ENCODE results near the gene ZNF782. TPM values are rescaled to one million over a fixed set of nuclear protein-coding genes. Genes with fewer than 3 reads are reported as not detected.

ZNF782 gene
- 1.5 to 2.6 TPM (median 1.8 TPM) in 5 replicates for total RNA-seq (2022; extraction: Qiagen RNA extraction)

DNA sequence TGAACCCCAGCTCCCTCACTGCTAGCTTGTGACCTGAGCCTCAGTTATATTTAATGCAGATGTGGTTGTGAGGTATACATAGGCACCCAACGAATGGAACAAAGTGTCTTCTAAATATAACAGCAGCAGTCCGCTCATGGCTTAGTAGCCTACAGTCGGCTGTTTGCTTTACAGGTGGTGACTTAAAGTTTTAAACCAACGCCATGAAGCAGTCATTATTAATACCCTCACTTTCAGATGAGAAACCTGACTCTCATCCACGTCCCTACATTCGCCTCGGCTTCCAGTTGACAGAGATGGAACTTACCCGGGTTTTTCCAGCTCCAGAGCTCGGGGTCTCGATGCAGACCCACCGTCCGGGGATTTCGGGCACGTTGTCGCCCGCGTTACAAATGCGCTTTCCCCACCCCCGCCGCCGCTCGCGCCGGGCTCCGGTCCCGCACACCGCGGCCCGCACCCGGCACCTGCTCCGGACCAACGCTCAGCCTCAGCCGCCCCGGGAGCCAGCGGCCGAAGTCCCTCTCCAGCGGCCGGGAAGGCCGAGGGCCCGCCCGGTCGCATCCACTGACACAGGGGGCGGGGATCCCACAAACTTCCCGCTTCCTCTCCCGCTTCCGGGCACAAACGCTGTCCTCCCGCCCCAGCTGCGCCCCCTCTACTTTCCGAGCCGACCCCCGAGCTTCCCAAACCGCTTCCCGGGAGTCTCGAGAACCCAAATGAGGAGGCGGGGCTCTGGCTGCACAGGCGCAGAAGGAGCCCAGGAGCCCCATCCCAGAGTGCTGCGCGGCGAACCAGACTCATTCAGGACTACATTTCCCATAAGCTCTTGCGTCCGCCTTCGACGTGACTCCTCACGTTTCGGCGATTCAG is at the start of gene ZNF782:
Gene ZNF782 (minus strand): TSS at position 734 of the 870 bp plus-strand sequence. CDS start 2,553 bp downstream, outside the sequence.

Other genes starting within 250 kb of the ZNF782 start
- 12.6 to 14.8 TPM (median 13.4 TPM) in 5 replicates for gene CDC14B, start 234.7 kb downstream of the ZNF782 start, total RNA-seq (2022; extraction: Qiagen RNA extraction)
- 16.3 to 18.3 TPM (median 17.0 TPM) in 5 replicates for gene PRXL2C, start 199.2 kb downstream of the ZNF782 start, total RNA-seq (2022; extraction: Qiagen RNA extraction)
- gene ZNF510, start 76.4 kb downstream of the ZNF782 start, total RNA-seq (2022; extraction: Qiagen RNA extraction) = 3.7 to 6.4 TPM (median 4.8 TPM) in 5 replicates
- gene NUTM2G, start 74.3 kb upstream of the ZNF782 start, total RNA-seq (2022; extraction: Qiagen RNA extraction) = not detected in 5 replicates
- 13.0 to 15.3 TPM (median 14.2 TPM) in 5 replicates for gene CTSV, start 184.6 kb upstream of the ZNF782 start, total RNA-seq (2022; extraction: Qiagen RNA extraction)